Measurements from ENCODE around the gene BRINP1. TPM values are rescaled to one million over a fixed set of nuclear protein-coding genes. Genes with fewer than 3 reads are reported as not detected.

The BRINP1 gene
- total RNA-seq, 3 donors from 2014 or later (not counting 1 experiment from before 2014, with no cell fraction given): not detected

GRCh38 chr9:119366909-119367682 lies 2.1 kb downstream of the BRINP1 start:
- Histone ChIP-seq H3K9me3 (ENCODE audit: control insufficient read depth, insufficient read depth, low read length) (peaks cover 4% of the 10 kb centered on the region), H3K4me1 (ENCODE audit: control insufficient read depth, insufficient read depth, low read length) (no peaks in the 10 kb centered on the region), H3K27ac (ENCODE audit: low read length) (no peak overlapping the region), H3K36me3 (ENCODE audit: control insufficient read depth, insufficient read depth, low read length) (no peaks in the 10 kb centered on the region), H3K27me3 (ENCODE audit: control insufficient read depth, insufficient read depth, low read length) (peaks cover 27% of the 10 kb centered on the region), H3K4me3 (ENCODE audit: low read length) (no peak overlapping the region)
- ATAC-seq (no peak), DNase-seq (no peak)
- Mint-ChIP-seq H3K4me1 (no peaks in the 10 kb centered on the region), H3K36me3 (no peaks in the 10 kb centered on the region), H3K27me3 (ENCODE audit: low read depth in 2 of 2) (peaks cover 23 to 26% of the 10 kb centered on the region in 2 donors), H3K27ac (no peak overlapping the region), H3K9me3 (peaks cover 6 to 8% of the 10 kb centered on the region in 2 donors), H3K4me3 (no peak overlapping the region)
- WGBS (ENCODE audit: insufficient coverage): 61% methylated on average over 7 of the region's 9 CpGs
- TF ChIP-seq CTCF (IDR thresholded peaks at IDR 0.05): no peak
- intact Hi-C loops (cut with micrococcal nuclease): no loop called here

GRCh38 chr9:119365291-119366027 lies 3.8 kb downstream of the BRINP1 start:
- H3K27ac ChIP-seq (ENCODE audit: low read length): no peak overlapping the region
- no peaks in the 10 kb centered on the region for H3K36me3 ChIP-seq (ENCODE audit: control insufficient read depth, insufficient read depth, low read length)
- no peaks in the 10 kb centered on the region for H3K4me1 ChIP-seq (ENCODE audit: control insufficient read depth, insufficient read depth, low read length)
- DNase-seq (peak in 1 of 2 donors; percentile 5), ATAC-seq (no peak)
- H3K27me3 ChIP-seq (ENCODE audit: control insufficient read depth, insufficient read depth, low read length): peaks cover 24% of the 10 kb centered on the region
- Mint-ChIP-seq H3K9me3 (peaks cover under 1 to 8% of the 10 kb centered on the region in 2 donors), H3K27me3 (ENCODE audit: low read depth in 2 of 2) (peaks cover 18 to 19% of the 10 kb centered on the region in 2 donors), H3K4me3 (no peak overlapping the region), H3K27ac (no peak overlapping the region), H3K36me3 (no peaks in the 10 kb centered on the region), H3K4me1 (no peaks in the 10 kb centered on the region)
- intact Hi-C loops (cut with micrococcal nuclease): no loop called here
- peaks cover 4% of the 10 kb centered on the region for H3K9me3 ChIP-seq (ENCODE audit: control insufficient read depth, insufficient read depth, low read length)
- TF ChIP-seq CTCF (IDR thresholded peaks at IDR 0.05): no peak
- WGBS (ENCODE audit: insufficient coverage): 19% methylated on average over 9 of the region's 9 CpGs
- no peak overlapping the region for H3K4me3 ChIP-seq (ENCODE audit: low read length)

- TF ChIP-seq CTCF (IDR thresholded peaks at IDR 0.05): no peak
- no peaks in the 10 kb centered on the region for H3K4me1 ChIP-seq (ENCODE audit: control insufficient read depth, insufficient read depth, low read length)
- peaks cover 0 to 6% of the 10 kb centered on the region in 2 donors for H3K9me3 Mint-ChIP-seq
- H3K27ac ChIP-seq (ENCODE audit: low read length): no peak overlapping the region
- no peaks in the 10 kb centered on the region for H3K36me3 ChIP-seq (ENCODE audit: control insufficient read depth, insufficient read depth, low read length)
- intact Hi-C loops (cut with micrococcal nuclease): no loop called here
- WGBS (ENCODE audit: insufficient coverage): 63% methylated on average over 5 of the region's 5 CpGs
- no peak overlapping the region for H3K27ac Mint-ChIP-seq
- no peaks in the 10 kb centered on the region for H3K4me1 Mint-ChIP-seq
- no peaks in the 10 kb centered on the region for H3K9me3 ChIP-seq (ENCODE audit: control insufficient read depth, insufficient read depth, low read length)
- H3K27me3 ChIP-seq (ENCODE audit: control insufficient read depth, insufficient read depth, low read length): no peaks in the 10 kb centered on the region
- H3K4me3 ChIP-seq (ENCODE audit: low read length): no peak overlapping the region
- H3K27me3 Mint-ChIP-seq (ENCODE audit: low read depth in 2 of 2): no peaks in the 10 kb centered on the region
- no peak for DNase-seq
- H3K36me3 Mint-ChIP-seq: no peaks in the 10 kb centered on the region
- no peak overlapping the region for H3K4me3 Mint-ChIP-seq
- ATAC-seq: no peak
These were observed 9.0 kb downstream of the BRINP1 start for GRCh38 chr9:119360237-119360636.

Data from natural killer cell (primary cell).